ENCODE measurements around the gene ANKRD16. TPM values are rescaled to one million over a fixed set of nuclear protein-coding genes. Genes with fewer than 3 reads are reported as not detected.
"Not testable (repeated sequence)": the region's sequence is repeated elsewhere in the genome, so short reads cannot be mapped to it uniquely, and the experiment has no call there.

Gene ANKRD16
- total RNA-seq, 2 donors from 2014 or later, result 12.5 to 13.0 TPM

DNA sequence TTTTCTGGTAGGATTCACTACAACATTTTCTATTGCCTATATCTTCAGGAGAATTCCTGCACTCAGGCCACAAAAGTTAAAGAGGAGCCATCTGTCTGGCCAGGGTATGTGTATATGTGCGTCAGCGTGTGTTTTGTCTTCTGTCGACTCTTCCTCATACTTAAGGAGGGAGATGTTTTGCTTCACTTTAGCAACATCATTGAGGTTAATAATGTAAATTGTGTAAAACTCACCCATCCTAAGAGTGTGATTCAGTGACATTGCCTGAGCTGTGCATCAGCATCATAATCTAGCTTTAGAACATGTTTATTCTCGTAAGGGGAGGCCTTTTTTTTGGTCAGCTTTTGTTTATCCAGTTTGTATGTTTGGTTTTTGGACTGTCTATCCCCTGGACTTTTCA, 24.0 kb upstream of the ANKRD16 start:
- H3K36me3 ChIP-seq (ENCODE audit: control insufficient read depth, insufficient read depth, low read length), result peaks cover 90% of the 10 kb centered on the region
- WGBS, 2 experiments (ENCODE audit: insufficient coverage in 1 of 2, insufficient read length in 1 of 2), result 95% methylated on average over 4 of the region's 4 CpGs; no CpG with 5 or more reads in 1 of the 2 experiments
- peaks cover 82% of the 10 kb centered on the region for H3K36me3 Mint-ChIP-seq (ENCODE audit: low read depth)

GRCh38 chr10:5911670-5912069, 22.0 kb upstream of the ANKRD16 start:
- Histone ChIP-seq H3K27me3 (ENCODE audit: control insufficient read depth, insufficient read depth, low read length, poor library complexity, severe bottlenecking) (no peaks in the 10 kb centered on the region), H3K4me1 (ENCODE audit: control insufficient read depth, insufficient read depth, low read length) (no peaks in the 10 kb centered on the region), H3K9ac (ENCODE audit: extremely low read depth, low read length, poor library complexity, severe bottlenecking) (no peak overlapping the region), H3K9me3 (ENCODE audit: control insufficient read depth, low read length) (no peaks in the 10 kb centered on the region), H3K36me3 (ENCODE audit: control insufficient read depth, insufficient read depth, low read length) (peaks cover 78% of the 10 kb centered on the region), H3K27ac (ENCODE audit: low read depth, low read length) (no peak overlapping the region), H3K4me3 (ENCODE audit: low read length) (no peak overlapping the region)
- peaks cover 80% of the 10 kb centered on the region for H3K36me3 Mint-ChIP-seq (ENCODE audit: low read depth)
- no peak overlapping the region for H3K27ac Mint-ChIP-seq
- no peaks in the 10 kb centered on the region for H3K4me1 Mint-ChIP-seq
- H3K4me3 Mint-ChIP-seq, result no peak overlapping the region
- no peak for DNase-seq
- TF ChIP-seq, protein P1, sequence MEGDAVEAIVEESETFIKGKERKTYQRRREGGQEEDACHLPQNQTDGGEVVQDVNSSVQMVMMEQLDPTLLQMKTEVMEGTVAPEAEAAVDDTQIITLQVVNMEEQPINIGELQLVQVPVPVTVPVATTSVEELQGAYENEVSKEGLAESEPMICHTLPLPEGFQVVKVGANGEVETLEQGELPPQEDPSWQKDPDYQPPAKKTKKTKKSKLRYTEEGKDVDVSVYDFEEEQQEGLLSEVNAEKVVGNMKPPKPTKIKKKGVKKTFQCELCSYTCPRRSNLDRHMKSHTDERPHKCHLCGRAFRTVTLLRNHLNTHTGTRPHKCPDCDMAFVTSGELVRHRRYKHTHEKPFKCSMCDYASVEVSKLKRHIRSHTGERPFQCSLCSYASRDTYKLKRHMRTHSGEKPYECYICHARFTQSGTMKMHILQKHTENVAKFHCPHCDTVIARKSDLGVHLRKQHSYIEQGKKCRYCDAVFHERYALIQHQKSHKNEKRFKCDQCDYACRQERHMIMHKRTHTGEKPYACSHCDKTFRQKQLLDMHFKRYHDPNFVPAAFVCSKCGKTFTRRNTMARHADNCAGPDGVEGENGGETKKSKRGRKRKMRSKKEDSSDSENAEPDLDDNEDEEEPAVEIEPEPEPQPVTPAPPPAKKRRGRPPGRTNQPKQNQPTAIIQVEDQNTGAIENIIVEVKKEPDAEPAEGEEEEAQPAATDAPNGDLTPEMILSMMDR (conservative IDR thresholded peaks at IDR 0.05), result no peak
- 95 to 98% methylated on average over 4 of the region's 4 CpGs for WGBS, 2 experiments (ENCODE audit: insufficient coverage in 1 of 2, insufficient read length in 1 of 2)
- no peaks in the 10 kb centered on the region for H3K9me3 Mint-ChIP-seq
- no peaks in the 10 kb centered on the region for H3K27me3 Mint-ChIP-seq (ENCODE audit: insufficient read depth)

More for the DNA sequence above, 24.0 kb upstream of the ANKRD16 start:
- Histone ChIP-seq H3K4me3 (ENCODE audit: low read length) (no peak overlapping the region), H3K9ac (ENCODE audit: extremely low read depth, low read length, poor library complexity, severe bottlenecking) (no peak overlapping the region), H3K27ac (ENCODE audit: low read depth, low read length) (no peak overlapping the region), H3K27me3 (ENCODE audit: control insufficient read depth, insufficient read depth, low read length, poor library complexity, severe bottlenecking) (no peaks in the 10 kb centered on the region), H3K9me3 (ENCODE audit: control insufficient read depth, low read length) (no peaks in the 10 kb centered on the region), H3K4me1 (ENCODE audit: control insufficient read depth, insufficient read depth, low read length) (no peaks in the 10 kb centered on the region)
- H3K4me3 Mint-ChIP-seq, result no peak overlapping the region
- no peaks in the 10 kb centered on the region for H3K4me1 Mint-ChIP-seq
- DNase-seq, result no peak
- TF ChIP-seq, protein P1 (conservative IDR thresholded peaks at IDR 0.05), result no peak
- H3K27me3 Mint-ChIP-seq (ENCODE audit: insufficient read depth), result no peaks in the 10 kb centered on the region
- H3K27ac Mint-ChIP-seq, result no peak overlapping the region
- H3K9me3 Mint-ChIP-seq, result no peaks in the 10 kb centered on the region

DNA sequence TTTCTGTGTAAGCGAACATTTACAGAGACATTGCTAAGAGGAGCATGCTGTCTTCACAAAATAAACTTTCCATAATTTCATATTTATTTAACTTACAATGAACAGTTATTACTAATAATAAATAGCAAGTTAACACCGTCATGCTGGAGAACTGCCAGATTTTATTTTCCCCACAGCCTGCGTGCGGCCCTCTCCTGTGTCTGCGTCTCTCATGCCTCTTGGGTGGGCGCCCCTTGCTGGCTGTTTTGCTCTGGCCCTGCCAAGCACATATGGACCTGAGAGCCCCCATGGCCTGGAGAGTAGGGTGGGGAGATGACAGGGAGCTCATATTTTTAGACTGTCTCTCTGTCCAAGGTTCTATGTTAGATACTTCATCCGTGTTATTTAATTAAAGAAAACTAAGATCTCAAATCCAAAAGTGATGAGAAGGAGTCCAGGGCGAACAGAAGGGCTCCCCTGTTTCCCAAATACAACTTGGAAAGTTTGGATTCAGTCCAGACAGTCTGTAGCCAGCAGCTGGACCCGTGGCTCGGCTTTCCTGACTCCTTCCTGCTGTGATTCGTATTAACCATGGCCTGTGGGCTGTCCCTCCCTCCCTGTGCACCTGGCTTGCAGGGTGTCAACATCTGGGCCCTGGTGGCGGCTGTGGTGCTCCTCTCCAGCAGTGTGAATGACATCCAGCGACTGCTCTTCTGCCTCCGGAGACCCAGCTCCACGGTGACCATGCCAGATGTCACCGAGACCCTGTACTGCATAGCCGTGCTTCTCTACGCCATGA, 20.8 kb upstream of the ANKRD16 start:
- no peak for DNase-seq
- Histone ChIP-seq H3K4me3 (ENCODE audit: low read length) (no peak overlapping the region), H3K9ac (ENCODE audit: extremely low read depth, low read length, poor library complexity, severe bottlenecking) (no peak overlapping the region), H3K9me3 (ENCODE audit: control insufficient read depth, low read length) (peaks cover 4% of the 10 kb centered on the region), H3K27me3 (ENCODE audit: control insufficient read depth, insufficient read depth, low read length, poor library complexity, severe bottlenecking) (no peaks in the 10 kb centered on the region), H3K4me1 (ENCODE audit: control insufficient read depth, insufficient read depth, low read length) (no peaks in the 10 kb centered on the region), H3K27ac (ENCODE audit: low read depth, low read length) (no peak overlapping the region), H3K36me3 (ENCODE audit: control insufficient read depth, insufficient read depth, low read length) (peaks cover 78% of the 10 kb centered on the region)
- no peak overlapping the region for H3K4me3 Mint-ChIP-seq
- WGBS, 2 experiments (ENCODE audit: insufficient coverage in 1 of 2, insufficient read length in 1 of 2), result 94 to 95% methylated on average over 8 to 18 of the region's 18 CpGs
- H3K9me3 Mint-ChIP-seq, result no peaks in the 10 kb centered on the region
- TF ChIP-seq, protein P1 (conservative IDR thresholded peaks at IDR 0.05), result no peak
- H3K36me3 Mint-ChIP-seq (ENCODE audit: low read depth), result peaks cover 79% of the 10 kb centered on the region
- H3K4me1 Mint-ChIP-seq, result no peaks in the 10 kb centered on the region
- no peaks in the 10 kb centered on the region for H3K27me3 Mint-ChIP-seq (ENCODE audit: insufficient read depth)
- H3K27ac Mint-ChIP-seq, result no peak overlapping the region

- not testable (repeated sequence) for H3K27me3 ChIP-seq (ENCODE audit: control insufficient read depth, insufficient read depth, low read length, poor library complexity, severe bottlenecking); H3K27ac ChIP-seq (ENCODE audit: low read depth, low read length); H3K9me3 Mint-ChIP-seq; H3K27ac Mint-ChIP-seq; H3K4me1 ChIP-seq (ENCODE audit: control insufficient read depth, insufficient read depth, low read length); H3K27me3 Mint-ChIP-seq (ENCODE audit: insufficient read depth); DNase-seq; H3K4me1 Mint-ChIP-seq; H3K9ac ChIP-seq (ENCODE audit: extremely low read depth, low read length, poor library complexity, severe bottlenecking); H3K9me3 ChIP-seq (ENCODE audit: control insufficient read depth, low read length); H3K4me3 ChIP-seq (ENCODE audit: low read length); H3K4me3 Mint-ChIP-seq
- WGBS, 2 experiments (ENCODE audit: insufficient coverage in 1 of 2, insufficient read length in 1 of 2), result 96 to 98% methylated on average over 7 of the region's 7 CpGs
- H3K36me3 ChIP-seq (ENCODE audit: control insufficient read depth, insufficient read depth, low read length), result peaks cover 69% of the 10 kb centered on the region
- H3K36me3 Mint-ChIP-seq (ENCODE audit: low read depth), result peaks cover 70% of the 10 kb centered on the region
Observed at GRCh38 chr10:5908676-5909075, 19.0 kb upstream of the ANKRD16 start.

All from endodermal cell (in vitro differentiated cells).